GM12872 (cell line): ENCODE data around the gene HTR3E.

Source experiments
- CTCF ChIP-seq: IDR thresholded peaks from 3 replicates; pipeline ENCODE4 v1.5.1; 2011; ENCODE audit warnings: low read depth, mild to moderate bottlenecking, low read length, moderate library complexity; ENCODE audit not compliant: insufficient read depth

Gene HTR3E

GRCh38 chr3:184067573-184068055 is 29.2 kb upstream of the HTR3E start:
- no peak for TF ChIP-seq CTCF

- no peak for TF ChIP-seq CTCF
These were observed 28.5 kb upstream of the HTR3E start for GRCh38 chr3:184068344-184068743.

- TF ChIP-seq CTCF = no peak
These were observed 23.2 kb upstream of the HTR3E start for GRCh38 chr3:184073621-184074020.

- no peak for TF ChIP-seq CTCF
These were observed 21.0 kb upstream of the HTR3E start for GRCh38 chr3:184075901-184076300.

GRCh38 chr3:184077881-184078280 is 19.0 kb upstream of the HTR3E start:
- no peak for TF ChIP-seq CTCF

GRCh38 chr3:184078851-184079250 is 18.0 kb upstream of the HTR3E start:
- no peak for TF ChIP-seq CTCF

- TF ChIP-seq CTCF = no peak
These were observed 15.6 kb upstream of the HTR3E start for GRCh38 chr3:184081116-184081830.
